K562 (cell line): ENCODE measurements around the gene KRT76. TPM values are rescaled to one million over a fixed set of nuclear protein-coding genes. Genes with fewer than 3 reads are reported as not detected.

Source experiments
- ATAC-seq: fragments of 200-7000 bp; cut with Tn5 transposase; 3 replicates; pipeline ENCODE4 v1.9.1; 2020; ENCODE audit warnings: moderate library complexity
- BruUV-seq: library from RNA; stranded (reverse); fragments of 400-500 nt; replicated peaks from 2 replicates; lab custom pipeline; 2021; lab: Mats Ljungman, UMichigan
- CTCF ChIA-PET: fragments of 300-600 bp; formaldehyde crosslinking; extraction: SDS; loops from one replicate; lab custom pipeline; 2021; ENCODE audit warnings: low intra/inter-chr PET ratio; lab: Yijun Ruan, JAX
- POLR2A ChIA-PET: fragments of 300-600, 350-650 bp; sonication (Branson Sonifier 250); formaldehyde crosslinking; extraction: SDS; loops from one replicate; lab custom pipeline; 2021; ENCODE audit warnings: antibody characterized with exemption, inconsistent platforms; lab: Yijun Ruan, JAX
- DNase-seq, 4 experiments: peaks; one replicate each; pipeline versions ENCODE4 v3.0.0 to v3.0.0-alpha.2; 2011 to 2018; ENCODE audit warnings: low spot score in 3 of 4, mixed read lengths in 3 of 4; ENCODE audit errors: extremely low read depth in 1 of 4
- FAIRE-seq: peaks from 2 replicates; lab custom pipeline; 2011; peaks lifted over from hg19 to GRCh38; lab: Jason Lieb, UNC
- H2AFZ ChIP-seq: 2 replicates; pipeline ENCODE4 v1.6.0; 2011; ENCODE audit warnings: low read depth, low read length, control low read depth, inconsistent platforms
- H3K27ac ChIP-seq: fragments of 200-600 bp; 3 replicates; pipeline ENCODE4 v1.8.0; 2011; ENCODE audit warnings: low read depth, mild to moderate bottlenecking, control low read depth, inconsistent platforms, low read length, moderate library complexity, mixed read lengths; ENCODE audit errors: extremely low read depth
- H3K27me3 ChIP-seq, 2 experiments: fragments of 300-600 bp in 1 of 2; 2 replicates in 1 of 2; 3 replicates in 1 of 2; pipeline versions ENCODE4 v1.6.0 to v1.8.0; 2011; ENCODE audit warnings: inconsistent platforms in 2 of 2, low read length in 2 of 2, mild to moderate bottlenecking in 1 of 2, mixed read lengths in 1 of 2, moderate library complexity in 1 of 2; ENCODE audit not compliant: control insufficient read depth in 2 of 2, insufficient read depth in 2 of 2
- H3K36me3 ChIP-seq: fragments of 300-600 bp; 3 replicates; pipeline ENCODE4 v1.8.0; 2011; ENCODE audit warnings: mild to moderate bottlenecking, low read length, inconsistent platforms; ENCODE audit not compliant: control insufficient read depth, insufficient read depth
- H3K4me1 ChIP-seq, 2 experiments: fragments of 200-600 bp in 1 of 2; replicated peaks in 1 of 2; 2 replicates in 1 of 2; 3 replicates in 1 of 2; pipeline versions ENCODE4 v1.5.1 to v1.8.0; 2011; ENCODE audit warnings: inconsistent platforms in 2 of 2, low read length in 2 of 2, mild to moderate bottlenecking in 1 of 2, mixed read lengths in 1 of 2, moderate library complexity in 1 of 2; ENCODE audit not compliant: control insufficient read depth in 2 of 2, insufficient read depth in 2 of 2
- H3K4me2 ChIP-seq: 2 replicates; pipeline ENCODE4 v1.6.1; 2011; ENCODE audit warnings: low read length, control low read depth, inconsistent platforms, mixed read lengths; ENCODE audit not compliant: insufficient read depth
- H3K4me3 ChIP-seq: fragments of 200-600 bp; sonication (generic), shearing (Covaris generic); 2 replicates; pipeline ENCODE4 v1.5.1; 2016; ENCODE audit warnings: control low read depth, inconsistent platforms
- H3K79me2 ChIP-seq: fragments of 200-600 bp; 3 replicates; pipeline ENCODE4 v1.8.0; 2011; ENCODE audit warnings: low read length, inconsistent platforms; ENCODE audit not compliant: control insufficient read depth, insufficient read depth
- H3K9ac ChIP-seq, 2 experiments: 2 replicates each; pipeline versions ENCODE4 v1.6.0 to v1.6.1; 2011; ENCODE audit warnings: low read depth in 2 of 2, low read length in 2 of 2, control low read depth in 1 of 2, inconsistent platforms in 1 of 2, mild to moderate bottlenecking in 1 of 2, mixed read lengths in 1 of 2; ENCODE audit not compliant: insufficient read depth in 1 of 2
- H3K9me1 ChIP-seq: one replicate; pipeline ENCODE4 v1.6.0; 2011; ENCODE audit warnings: inconsistent platforms, mild to moderate bottlenecking, low read length, moderate library complexity; ENCODE audit not compliant: control insufficient read depth, insufficient read depth
- H3K9me3 ChIP-seq: replicated peaks from 2 replicates; pipeline ENCODE4 v1.5.1; 2011; ENCODE audit warnings: low read depth, low read length, inconsistent platforms; ENCODE audit not compliant: control insufficient read depth, insufficient read depth
- H4K20me1 ChIP-seq: replicated peaks from 2 replicates; pipeline ENCODE4 v1.6.1; 2011; ENCODE audit warnings: low read length, inconsistent platforms, mixed read lengths; ENCODE audit not compliant: control insufficient read depth, insufficient read depth
- ELF4 ChIP-seq: fragments of 450-650 bp; formaldehyde crosslinking; IDR thresholded peaks from 2 replicates; pipeline ENCODE4 v1.4.0; 2022; ENCODE audit warnings: missing genetic modification characterization
- WGBS: fragments of 100-300 bp; shearing (Covaris generic); methylation state at CpG from one replicate; pipeline ENCODE4 v1.1.6; 2016; ENCODE audit warnings: low coverage, mixed read lengths; ENCODE audit not compliant: insufficient coverage; ENCODE audit errors: missing lambda C conversion rate; 5-methylcytosine and 5-hydroxymethylcytosine counted together
- in situ Hi-C: fragments of 300-500 bp; cut with MboI; formaldehyde crosslinking; loops from 4 replicates; pipeline ENCODE4 v1.15.0; 2018; ENCODE audit warnings: inconsistent platforms, mixed read lengths
- intact Hi-C: fragments of 100-400 bp; cut with micrococcal nuclease; formaldehyde crosslinking; loops from 2 replicates; pipeline ENCODE4 v1.14.2; 2022
- polyA plus RNA-seq, 8 experiments: library from polyadenylated mRNA; depleted of rRNA in 4 of 8; stranded (reverse) in 5 of 8; unstranded in 3 of 8; fragments of >200 nt; fragmentation: Nextera tagmentation in 2 of 8; fragmentation: Illumina TruSeq in 1 of 8; extraction: Ambion mirVana in 2 of 8; extraction: Trizol in 1 of 8; gene quantifications; 2 replicates each; pipeline versions ENCODE4 v1.2.1 to v1.2.3, GENCODE V29; 2011 to 2014; ENCODE audit warnings: inconsistent platforms in 1 of 8, missing spikeins in 1 of 8
- total RNA-seq, 7 experiments: library from RNA; depleted of rRNA in 6 of 7; stranded (reverse); fragments of >200 nt in 6 of 7; fragmentation: Illumina TruSeq in 2 of 7; extraction: Trizol in 2 of 7; gene quantifications; 2 replicates each; pipeline versions ENCODE4 v1.2.1 to v1.2.3, GENCODE V29; 2011 to 2021; ENCODE audit warnings: low replicate concordance in 1 of 7
- TF ChIP-seq, protein P1 (sequence below): fragments of 250-450 bp; sonication (Bioruptor Pico); IDR thresholded peaks from 2 replicates; pipeline ENCODE4 v1.9.0; 2021; ENCODE audit warnings: mild to moderate bottlenecking
- TF ChIP-seq, protein P2 (sequence below): fragments of 200-800 bp; sonication (Bioruptor generic); IDR thresholded peaks from 2 replicates; pipeline ENCODE4 v1.6.1; 2017; ENCODE audit warnings: missing genetic modification characterization, missing compliant biosample characterization

Gene KRT76
- total and polyA plus RNA-seq, 9 of the 15 experiments (the other 6 are each of a cell fraction or from before 2014, with no cell fraction given) = not detected

- no peak overlapping the region for H3K9ac ChIP-seq
- 0% methylated on average over 4 of the region's 4 CpGs for WGBS
- no peak overlapping the region for H2AFZ ChIP-seq
- intact Hi-C loops = no loop called here
- ChIA-PET CTCF (no interaction called here), POLR2A (interaction anchor here (0.7 to 1.6 kb wide), 2 partner anchors 11 to 41 kb away, joined by 3 to 4 read pairs; no protein-coding TSS in a partner anchor)
- no peaks in the 10 kb centered on the region for H3K9me1 ChIP-seq
- no peak for DNase-seq
- no peaks in the 10 kb centered on the region for H3K36me3 ChIP-seq
- no peak for ATAC-seq
- in situ Hi-C loops = no loop called here
- H3K27me3 ChIP-seq = peaks cover 26 to 46% of the 10 kb centered on the region in 2 experiments
- H4K20me1 ChIP-seq = no peaks in the 10 kb centered on the region; the same call in 1 of the 2 replicates
- H3K79me2 ChIP-seq = no peaks in the 10 kb centered on the region
- no peak overlapping the region for H3K4me2 ChIP-seq
- no peaks in the 10 kb centered on the region for H3K9me3 ChIP-seq
- H3K27ac ChIP-seq = no peak overlapping the region
- no peak for FAIRE-seq
- H3K4me3 ChIP-seq = no peak overlapping the region
- no peak for TF ChIP-seq ELF4 (CRISPR knock-in tag)
- no peaks in the 10 kb centered on the region for H3K4me1 ChIP-seq
- no TSS peak for BruUV-seq
Observed at GRCh38 chr12:52782502-52782901, 5.4 kb upstream of the KRT76 start.

DNA sequence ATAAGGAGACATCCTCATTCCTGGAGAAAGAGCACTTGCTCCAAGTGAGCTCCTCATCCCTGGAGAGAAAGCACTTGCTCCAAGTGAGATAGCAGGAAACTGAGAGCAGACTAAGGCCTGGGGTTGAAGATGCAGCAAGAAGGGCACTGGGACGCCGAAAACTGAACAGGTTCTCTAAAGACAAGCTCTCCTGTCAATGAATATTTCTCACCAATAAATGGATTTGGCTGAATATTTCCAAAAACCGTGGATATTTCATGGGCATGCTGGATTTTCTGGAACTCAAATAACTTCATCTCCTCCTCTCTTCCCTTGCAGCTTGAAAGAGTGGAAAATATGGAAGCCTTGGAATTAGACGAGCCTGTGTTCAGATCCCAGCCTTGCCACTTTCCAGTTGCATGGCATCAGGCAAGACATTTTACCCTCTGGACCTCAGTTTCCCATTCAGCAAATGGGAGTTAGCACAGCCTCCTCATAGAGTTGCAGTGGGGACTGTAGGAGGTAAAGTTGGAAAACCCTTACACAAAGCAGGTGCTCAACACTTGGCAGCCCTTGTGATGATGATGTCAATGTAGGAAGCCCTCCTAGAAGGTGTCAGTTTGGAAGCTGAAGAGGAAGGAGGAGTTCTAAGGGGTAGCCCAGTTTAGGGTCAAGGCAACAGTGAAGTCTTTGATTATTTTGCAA is 4.4 kb upstream of the KRT76 start:
- H3K4me2 ChIP-seq = no peak overlapping the region
- BruUV-seq = no TSS peak
- no peak for ATAC-seq

More for the DNA sequence above, 4.4 kb upstream of the KRT76 start:
- Histone ChIP-seq H3K9me3 (no peaks in the 10 kb centered on the region), H3K9me1 (no peaks in the 10 kb centered on the region), H3K79me2 (no peaks in the 10 kb centered on the region), H4K20me1 (no peaks in the 10 kb centered on the region; the same call in 1 of the 2 replicates), H3K4me1 (no peaks in the 10 kb centered on the region), H3K4me3 (no peak overlapping the region), H3K9ac (no peak overlapping the region), H3K27me3 (peaks cover 28 to 52% of the 10 kb centered on the region in 2 experiments), H3K27ac (no peak overlapping the region), H3K36me3 (no peaks in the 10 kb centered on the region), H2AFZ (no peak overlapping the region)
- DNase-seq (no peak), FAIRE-seq (no peak)
- POLR2A ChIA-PET = interaction anchor here (0.7 to 1.6 kb wide), 2 partner anchors 10 to 42 kb away, joined by 3 to 4 read pairs; no protein-coding TSS in a partner anchor
- CTCF ChIA-PET = interaction anchor here (0.5 kb wide), 1 partner anchor 62 kb away, joined by 3 read pairs; no protein-coding TSS in a partner anchor
- 3% methylated on average over 4 of the region's 4 CpGs for WGBS
- in situ Hi-C loops (no loop called here), intact Hi-C loops (no loop called here)
- TF ChIP-seq, protein P1, sequence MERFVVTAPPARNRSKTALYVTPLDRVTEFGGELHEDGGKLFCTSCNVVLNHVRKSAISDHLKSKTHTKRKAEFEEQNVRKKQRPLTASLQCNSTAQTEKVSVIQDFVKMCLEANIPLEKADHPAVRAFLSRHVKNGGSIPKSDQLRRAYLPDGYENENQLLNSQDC (CRISPR knock-in tag) = no peak
- TF ChIP-seq, protein P2, sequence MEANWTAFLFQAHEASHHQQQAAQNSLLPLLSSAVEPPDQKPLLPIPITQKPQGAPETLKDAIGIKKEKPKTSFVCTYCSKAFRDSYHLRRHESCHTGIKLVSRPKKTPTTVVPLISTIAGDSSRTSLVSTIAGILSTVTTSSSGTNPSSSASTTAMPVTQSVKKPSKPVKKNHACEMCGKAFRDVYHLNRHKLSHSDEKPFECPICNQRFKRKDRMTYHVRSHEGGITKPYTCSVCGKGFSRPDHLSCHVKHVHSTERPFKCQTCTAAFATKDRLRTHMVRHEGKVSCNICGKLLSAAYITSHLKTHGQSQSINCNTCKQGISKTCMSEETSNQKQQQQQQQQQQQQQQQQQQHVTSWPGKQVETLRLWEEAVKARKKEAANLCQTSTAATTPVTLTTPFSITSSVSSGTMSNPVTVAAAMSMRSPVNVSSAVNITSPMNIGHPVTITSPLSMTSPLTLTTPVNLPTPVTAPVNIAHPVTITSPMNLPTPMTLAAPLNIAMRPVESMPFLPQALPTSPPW = no peak
